Measurements from ENCODE around the gene KRTAP5-1.
"Not testable (repeated sequence)": the region's sequence is repeated elsewhere in the genome, so short reads cannot be mapped to it uniquely, and the experiment has no call there.

KRTAP5-1 gene

DNA sequence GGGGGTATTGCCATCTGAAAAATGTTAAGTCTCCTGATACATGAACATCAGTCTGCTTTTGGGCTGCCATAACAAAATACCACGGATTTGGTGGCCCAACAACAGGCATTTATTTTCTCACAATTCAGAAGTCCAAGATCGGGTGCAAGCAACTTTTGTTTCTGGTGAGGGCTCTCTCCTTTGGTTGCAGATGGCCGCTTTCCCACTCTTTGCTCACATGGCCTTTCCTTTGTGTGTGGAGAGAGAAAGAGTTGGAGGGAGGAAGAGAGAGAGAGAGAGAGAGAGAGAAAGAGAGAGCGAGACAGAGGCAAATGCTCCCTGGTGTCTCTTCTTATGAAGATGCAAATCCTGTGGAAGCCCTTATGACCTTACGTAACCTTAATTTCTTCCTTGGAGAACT is 15.5 kb upstream of the KRTAP5-1 start:
- no peak for DNase-seq

GRCh38 chr11:1598816-1599215 is 13.7 kb upstream of the KRTAP5-1 start:
- no peak for DNase-seq

GRCh38 chr11:1598406-1598805 is 13.3 kb upstream of the KRTAP5-1 start:
- not testable (repeated sequence) for DNase-seq

GRCh38 chr11:1597994-1598380 is 12.9 kb upstream of the KRTAP5-1 start, which contains the start of gene KRTAP5-2:
Gene KRTAP5-2, minus strand, starts transcription at chr11:1598294. Its CDS starts 44 bp downstream, at chr11:1598250.
- no peak for DNase-seq

DNA sequence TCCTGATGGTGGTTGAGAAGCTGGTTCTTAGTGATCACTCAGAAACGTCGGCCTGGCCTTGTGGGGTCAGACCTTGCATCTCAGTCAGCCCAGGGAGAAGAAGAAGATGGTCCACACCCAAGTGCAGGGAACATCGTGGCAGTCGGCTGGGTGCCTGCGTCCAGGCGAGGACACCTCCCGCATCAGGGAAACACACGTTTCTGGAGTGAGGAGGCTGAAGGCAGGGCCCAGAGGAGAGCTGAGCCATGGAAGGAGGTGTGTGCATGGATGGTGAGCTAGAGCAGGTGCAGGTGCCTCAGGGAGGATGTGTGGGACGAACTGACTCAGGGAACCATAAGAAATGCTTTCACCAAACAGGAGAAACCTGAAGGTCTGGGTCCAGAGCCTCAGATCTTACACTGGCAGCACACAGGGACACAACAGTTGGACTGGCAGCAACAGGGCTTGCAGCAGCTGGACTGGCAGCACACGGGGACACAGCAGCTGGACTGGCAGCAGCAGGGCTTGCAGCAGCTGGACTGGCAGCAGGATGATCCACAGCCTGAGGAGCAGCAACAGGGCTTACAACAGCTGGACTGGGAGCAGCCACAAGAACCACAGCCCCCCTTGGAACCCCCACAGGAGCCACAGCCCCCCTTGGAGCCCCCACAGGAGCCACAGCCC is 12.4 kb upstream of the KRTAP5-1 start:
- no peak for DNase-seq

GRCh38 chr11:1596576-1597121 is 11.6 kb upstream of the KRTAP5-1 start:
- DNase-seq, result not testable (repeated sequence)

GRCh38 chr11:1595994-1596575 is 11.0 kb upstream of the KRTAP5-1 start:
- DNase-seq, result not testable (repeated sequence)

GRCh38 chr11:1592628-1593027 is 7.5 kb upstream of the KRTAP5-1 start:
- DNase-seq, result no peak

- DNase-seq, result no peak
Observed at GRCh38 chr11:1589996-1590395, 4.9 kb upstream of the KRTAP5-1 start.

GRCh38 chr11:1589191-1589963 is 4.3 kb upstream of the KRTAP5-1 start:
- DNase-seq, result not testable (repeated sequence)

DNA sequence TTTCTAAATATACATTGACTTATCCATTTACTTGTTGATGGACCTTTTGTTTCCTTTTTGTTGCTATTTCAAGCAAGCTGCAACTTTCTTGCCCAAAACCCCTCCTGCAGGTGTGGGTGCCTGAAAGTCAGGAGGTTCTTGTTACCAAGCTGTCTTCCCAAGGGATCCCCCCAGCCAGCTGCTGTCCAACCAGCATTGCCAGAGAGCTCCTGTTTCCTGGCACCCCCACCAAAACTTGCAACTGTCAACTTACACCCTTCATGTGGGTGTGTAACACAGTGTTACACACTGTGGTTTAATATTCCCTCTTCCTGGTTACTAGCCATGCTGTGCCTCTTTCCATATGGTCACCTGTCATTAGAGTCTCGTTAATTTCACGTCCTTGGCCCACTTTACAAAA is 1.6 kb upstream of the KRTAP5-1 start:
- no peak for DNase-seq

DNA sequence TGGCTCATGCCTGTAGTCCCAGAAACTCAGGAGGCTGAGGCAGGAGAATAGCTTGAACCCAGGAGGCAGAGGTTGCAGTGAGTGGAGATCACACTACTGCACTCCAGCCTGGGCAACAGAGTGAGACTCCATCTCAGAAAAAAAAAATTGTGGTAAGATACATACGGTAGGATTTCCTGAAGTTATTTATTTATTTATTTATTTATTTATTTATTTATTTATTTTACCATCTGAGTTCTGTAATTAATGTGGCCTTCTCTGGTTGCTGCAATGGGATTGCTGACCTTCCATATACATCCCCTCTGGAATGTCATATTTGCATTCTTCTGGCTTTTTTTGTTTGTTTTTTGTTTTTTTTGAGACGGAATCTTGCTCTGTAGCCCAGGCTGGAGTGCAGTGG is 2.2 kb downstream of the KRTAP5-1 start:
- DNase-seq, result not testable (repeated sequence)

GRCh38 chr11:1581976-1582375 is 3.1 kb downstream of the KRTAP5-1 start:
- DNase-seq, result no peak

- no peak for DNase-seq
Observed at GRCh38 chr11:1576825-1577224, 8.3 kb downstream of the KRTAP5-1 start.

DNA sequence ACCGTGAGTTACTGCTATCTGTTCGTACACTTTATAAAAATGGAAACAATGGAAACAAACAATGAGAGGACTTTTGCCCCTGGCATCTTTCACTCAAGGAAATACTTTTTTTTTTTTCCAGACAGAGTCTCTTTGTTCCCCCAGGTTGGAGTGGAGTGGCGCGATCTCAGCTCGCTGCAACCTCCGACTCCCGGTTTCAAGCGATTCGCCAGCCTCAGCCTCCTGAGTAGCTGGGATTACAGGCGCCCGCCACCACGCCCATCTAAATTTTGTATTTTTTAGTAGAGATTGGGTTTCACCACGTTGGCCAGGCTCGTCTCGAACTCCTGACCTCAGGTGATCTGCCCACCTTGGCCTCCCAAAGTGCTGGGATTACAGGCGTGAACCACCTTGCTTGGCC is 9.3 kb downstream of the KRTAP5-1 start:
- not testable (repeated sequence) for DNase-seq

- DNase-seq, result no peak
Observed at GRCh38 chr11:1574933-1575242, 10.2 kb downstream of the KRTAP5-1 start.

DNA sequence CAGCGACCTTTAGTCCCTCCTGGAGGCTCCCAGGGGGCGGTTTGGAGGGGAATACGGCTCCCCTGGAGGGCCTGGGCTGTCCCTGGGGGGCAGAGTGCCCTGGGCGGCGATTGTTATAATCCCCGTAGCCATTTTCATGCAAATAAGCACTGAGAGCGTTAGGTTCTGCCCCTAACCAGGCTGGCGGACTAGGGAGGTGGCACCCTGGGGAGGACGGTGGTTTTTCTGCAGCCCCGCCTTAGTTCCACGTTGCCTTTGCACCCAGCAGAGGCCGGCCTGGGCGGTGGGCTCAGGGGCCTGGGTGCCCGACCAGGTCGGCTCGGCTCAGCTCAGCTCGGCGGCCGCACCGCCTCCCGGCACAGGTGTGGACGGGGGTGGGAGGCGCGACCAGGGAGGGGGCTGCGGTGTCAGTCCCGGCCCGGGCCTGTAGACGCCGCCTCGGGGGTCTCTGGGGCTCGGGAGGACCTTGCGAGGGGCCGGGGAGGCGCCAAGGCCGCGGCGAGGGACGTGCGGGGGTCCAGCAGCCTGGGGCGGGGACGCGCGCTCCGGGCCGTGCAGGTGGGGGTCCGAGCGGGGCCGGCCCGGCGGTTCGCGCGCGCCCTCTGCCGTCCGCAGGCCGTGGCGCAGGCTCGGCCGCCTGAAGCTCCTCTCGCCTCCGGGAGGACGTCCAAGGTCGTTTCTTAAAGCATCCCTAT is 10.7 kb downstream of the KRTAP5-1 start:
- DNase-seq, result peak; percentile 33

DNA sequence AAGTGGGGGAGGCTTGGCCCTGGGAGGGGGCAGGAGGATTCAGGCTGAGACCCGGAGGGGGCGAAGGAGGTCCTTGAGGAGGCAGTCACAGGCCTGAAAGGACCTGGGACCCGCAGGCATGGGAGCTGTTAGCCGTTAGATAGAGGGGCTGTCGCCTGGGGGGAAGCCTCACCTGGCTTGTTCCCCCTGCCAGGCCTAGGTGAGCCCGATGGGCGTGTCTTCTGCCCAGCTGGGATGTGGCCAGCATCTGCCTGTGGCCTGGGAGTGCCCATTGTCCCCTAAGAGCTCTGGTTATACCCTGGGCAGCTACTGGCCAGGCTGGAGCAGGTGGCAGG is 11.2 kb downstream of the KRTAP5-1 start:
- DNase-seq, result no peak

DNA sequence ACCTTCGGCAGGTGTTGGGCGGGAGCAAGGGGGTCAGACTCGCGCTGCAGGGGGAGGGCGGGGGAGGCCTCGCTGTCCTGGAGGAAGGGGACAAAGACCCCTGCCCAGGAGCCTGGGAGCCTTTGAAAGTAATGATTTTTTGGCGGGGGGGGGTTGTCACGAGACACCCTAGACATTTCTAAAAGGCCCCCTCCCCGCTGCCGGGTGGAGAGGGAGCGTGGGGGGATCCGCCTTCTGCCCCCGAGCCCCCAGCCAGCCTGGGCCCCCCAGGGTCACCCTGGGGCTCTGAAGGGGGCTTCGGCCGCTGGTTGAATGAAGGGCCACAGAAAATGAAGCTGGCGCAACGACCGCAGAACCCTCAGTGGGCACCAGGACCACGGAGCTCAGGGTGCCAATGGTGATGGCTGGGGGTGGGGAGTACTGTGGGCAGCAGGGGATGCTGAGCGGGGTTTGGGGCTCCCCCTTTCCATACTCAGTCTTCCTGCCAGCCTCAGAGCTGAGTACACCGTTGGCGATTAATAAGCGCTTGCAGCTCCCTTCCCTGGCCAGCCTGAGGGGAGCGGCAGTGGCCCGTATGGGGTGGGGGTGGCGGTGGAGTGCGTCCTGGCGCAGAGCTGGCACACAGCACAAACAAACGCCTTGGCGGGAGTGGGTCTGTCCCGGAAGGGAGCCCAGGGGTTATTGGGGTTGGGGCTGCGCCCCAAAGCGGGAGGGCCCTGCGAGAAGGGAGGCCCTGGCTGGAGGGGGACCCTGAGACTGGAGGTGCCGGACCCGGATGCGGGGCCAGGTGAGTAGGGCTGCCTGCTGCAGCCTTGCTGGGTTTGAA is 11.8 kb downstream of the KRTAP5-1 start:
- no peak for DNase-seq

DNA sequence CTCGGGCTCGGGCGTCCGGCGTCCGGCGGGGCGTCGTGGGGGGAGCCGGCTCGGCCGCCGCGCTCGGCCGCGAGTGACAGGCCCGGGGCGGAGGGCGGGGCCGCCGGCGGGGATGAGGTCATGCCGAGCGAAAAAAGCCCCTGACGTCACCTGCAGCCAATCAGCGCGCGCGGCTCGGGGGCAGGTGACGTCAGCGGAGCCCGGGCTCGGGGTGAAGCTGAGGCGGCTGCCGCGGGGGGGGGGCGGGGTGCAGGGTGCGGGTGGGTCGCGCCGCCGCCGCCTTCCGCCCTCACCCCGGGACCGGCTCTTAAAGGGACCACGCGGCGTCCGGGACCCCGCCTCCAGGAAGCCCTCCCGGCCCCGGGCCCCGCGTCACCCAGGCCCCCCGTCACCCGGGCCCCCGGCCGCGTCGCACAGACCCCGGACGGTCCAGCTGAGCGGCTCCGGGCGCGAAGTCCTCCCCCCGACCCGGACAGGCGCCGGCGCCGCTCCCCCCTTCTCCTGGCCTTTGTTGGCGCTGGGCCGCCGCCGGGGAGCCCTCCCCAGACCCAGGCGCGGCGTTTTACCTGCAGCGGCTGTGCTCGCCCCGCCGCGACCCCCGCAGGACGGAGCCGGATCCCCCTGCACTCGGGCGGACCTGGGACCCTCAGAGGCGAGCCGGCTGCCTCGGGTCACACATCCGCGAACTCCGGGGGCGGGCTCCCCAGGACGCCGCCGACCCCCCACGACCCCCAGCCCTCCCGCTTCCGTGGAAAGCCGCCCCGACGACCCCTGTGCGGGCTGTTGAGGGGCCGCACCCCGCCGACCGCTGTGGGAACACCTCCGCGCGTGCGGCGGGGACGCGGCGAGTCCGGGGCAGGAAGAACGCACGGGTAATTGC is 12.6 kb downstream of the KRTAP5-1 start, which contains the start of gene DUSP8:
DUSP8 (minus strand) TSS at position 75 of the 880 bp plus-strand sequence. CDS start 6,445 bp downstream, outside the sequence.
- DNase-seq, result peak; percentile 58

DNA sequence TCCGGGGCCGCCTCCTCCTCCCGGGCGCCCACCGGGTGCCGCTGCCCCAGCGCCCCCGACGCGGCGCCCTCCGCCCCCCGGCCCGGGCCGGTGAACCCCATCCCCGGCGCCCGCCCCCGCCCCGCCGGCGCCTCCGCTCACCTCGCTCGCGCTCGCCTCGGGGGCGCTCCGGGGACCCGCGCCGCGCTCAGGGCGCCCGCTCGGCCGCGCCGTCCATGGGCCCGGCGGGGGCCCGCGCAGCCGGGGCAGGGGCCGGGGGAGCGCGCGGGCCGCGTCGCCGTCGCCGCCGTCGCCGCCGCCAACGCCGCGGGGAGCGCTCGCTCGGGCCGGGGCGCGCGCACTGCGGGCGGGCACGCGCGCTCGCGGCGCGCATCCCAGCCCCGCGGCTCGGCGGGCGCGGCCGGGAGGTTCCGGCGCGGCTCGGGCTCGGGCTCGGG is 13.3 kb downstream of the KRTAP5-1 start:
- no peak for DNase-seq

Data from hematopoietic multipotent progenitor cell treated with erythropoietin and hydrocortisone succinate and interleukin-3 and kit ligand, for 8 days (in vitro differentiated cells).